ENCODE data around the gene USP35.

GRCh38 chr11:78201096-78201818 is 12.5 kb downstream of the USP35 start:
- no peak for TF ChIP-seq POLR2A (IDR thresholded peaks at IDR 0.05)
- no peak for TF ChIP-seq CTCF (IDR thresholded peaks at IDR 0.05)
- TF ChIP-seq POLR2AphosphoS5 (IDR thresholded peaks at IDR 0.05): no peak
